ENCODE data around the gene EPSTI1.
"Not testable (repeated sequence)": the region's sequence is repeated elsewhere in the genome, so short reads cannot be mapped to it uniquely, and the experiment has no call there.

The EPSTI1 gene

DNA sequence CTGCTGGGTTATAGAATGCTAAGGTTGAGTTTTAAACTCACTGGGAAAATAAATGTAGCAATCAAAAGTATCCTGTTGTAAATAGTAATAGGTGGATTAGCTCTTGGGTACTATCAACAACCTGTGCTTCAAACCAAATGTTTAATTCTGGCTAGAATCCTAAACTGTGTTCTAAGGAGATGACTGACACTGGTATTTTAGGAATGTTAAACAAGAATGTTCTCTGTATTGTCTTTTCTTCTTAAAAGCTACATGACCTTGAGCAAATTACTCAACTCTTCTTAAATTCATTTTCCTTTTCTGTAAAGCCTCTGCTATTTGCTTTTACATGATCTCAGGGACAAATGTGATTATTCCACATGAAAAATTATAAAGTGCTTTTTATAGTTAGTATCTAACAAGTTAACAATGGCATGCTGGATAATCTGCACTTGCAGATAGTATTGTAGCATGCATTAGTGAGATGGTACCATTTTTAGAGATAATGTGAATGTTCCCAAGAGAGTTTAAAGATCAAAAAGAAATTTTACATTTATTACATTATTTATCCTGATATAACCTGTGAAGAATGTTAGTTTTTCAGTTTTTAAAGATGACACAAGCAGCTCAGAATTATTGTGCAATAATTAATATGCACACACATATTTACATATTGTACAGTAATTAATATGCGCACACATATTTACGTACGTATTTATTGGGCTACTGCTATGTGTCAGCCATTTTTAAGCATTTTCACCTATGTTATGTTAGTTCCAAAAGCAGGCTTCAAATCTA lies 13.6 kb upstream of the EPSTI1 start:
- no peak for DNase-seq

DNA sequence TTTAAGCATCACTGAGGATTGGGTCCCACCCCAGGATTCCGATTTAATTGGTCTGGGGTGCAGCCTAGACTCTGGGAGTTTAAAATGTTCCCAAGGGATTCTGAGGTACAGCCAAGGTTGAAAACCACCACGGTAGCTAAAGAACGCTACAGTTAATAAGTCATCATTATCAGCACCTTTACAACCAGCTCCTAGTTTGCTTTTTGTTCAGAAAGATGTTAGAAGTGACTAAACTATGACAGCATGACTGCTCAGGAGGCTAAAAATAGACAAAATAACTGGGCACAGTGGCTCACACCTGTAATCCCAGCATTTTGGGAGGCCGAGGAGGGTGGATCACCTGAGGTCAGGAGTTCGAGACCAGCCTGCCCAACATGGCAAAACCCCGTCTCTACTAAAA lies 11.7 kb upstream of the EPSTI1 start:
- no peak for DNase-seq

DNA sequence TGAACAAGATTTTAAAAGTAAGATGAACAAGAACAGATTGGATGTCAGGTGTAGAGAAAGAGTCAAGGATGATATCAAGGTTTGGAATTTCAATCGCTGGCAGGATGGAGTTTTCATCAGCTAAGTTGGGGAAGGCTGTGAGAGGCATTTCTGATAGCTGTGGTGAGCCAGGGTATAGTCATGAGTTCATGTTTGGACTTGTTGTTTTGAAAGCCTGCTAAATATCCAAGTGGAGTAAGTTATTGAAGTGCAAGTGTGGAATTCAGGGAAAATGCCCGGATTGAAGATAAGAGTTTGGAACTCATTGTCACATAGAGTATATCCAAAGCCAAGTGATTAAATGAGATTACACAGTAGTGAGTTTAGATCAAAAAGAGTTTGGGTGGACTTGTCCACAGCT lies 11.0 kb upstream of the EPSTI1 start:
- DNase-seq = no peak

DNA sequence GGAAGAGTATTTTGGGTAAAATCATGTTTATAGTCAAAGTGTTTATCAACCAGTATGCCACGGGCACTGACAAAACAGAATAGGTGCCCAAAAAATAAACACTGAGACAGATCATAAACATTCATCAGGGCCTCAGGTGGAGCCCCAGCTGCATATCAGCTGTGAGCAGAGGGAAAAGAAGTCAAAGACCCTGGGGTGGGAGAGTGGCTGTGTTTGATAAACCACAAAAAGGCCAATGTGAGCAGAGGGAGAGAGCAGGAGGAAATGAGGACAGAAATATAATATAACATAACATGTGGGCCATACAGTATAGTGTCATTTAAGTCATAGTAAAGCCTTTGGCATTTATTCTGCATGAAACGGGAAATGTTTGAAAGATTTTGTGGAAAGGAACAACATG lies 10.0 kb upstream of the EPSTI1 start:
- no peak for DNase-seq

DNA sequence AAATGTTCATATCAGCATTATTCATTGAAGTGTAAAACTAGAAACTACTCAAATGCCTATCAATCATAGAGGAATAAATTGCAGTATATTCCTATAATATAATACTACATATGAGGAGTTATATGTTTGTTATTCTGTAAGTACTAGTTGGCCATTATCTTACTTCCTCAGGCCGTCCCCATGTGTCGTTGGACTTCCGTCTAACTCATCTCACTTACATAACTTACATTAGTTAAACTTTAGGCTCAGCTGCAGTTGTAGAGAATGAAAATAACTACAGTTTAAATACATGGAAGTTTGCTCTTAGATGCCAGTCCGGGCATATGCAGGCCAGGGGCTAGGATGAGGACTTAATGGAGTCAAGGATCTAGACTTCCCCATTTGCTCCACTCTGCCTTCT lies 8.6 kb upstream of the EPSTI1 start:
- DNase-seq = no peak

DNA sequence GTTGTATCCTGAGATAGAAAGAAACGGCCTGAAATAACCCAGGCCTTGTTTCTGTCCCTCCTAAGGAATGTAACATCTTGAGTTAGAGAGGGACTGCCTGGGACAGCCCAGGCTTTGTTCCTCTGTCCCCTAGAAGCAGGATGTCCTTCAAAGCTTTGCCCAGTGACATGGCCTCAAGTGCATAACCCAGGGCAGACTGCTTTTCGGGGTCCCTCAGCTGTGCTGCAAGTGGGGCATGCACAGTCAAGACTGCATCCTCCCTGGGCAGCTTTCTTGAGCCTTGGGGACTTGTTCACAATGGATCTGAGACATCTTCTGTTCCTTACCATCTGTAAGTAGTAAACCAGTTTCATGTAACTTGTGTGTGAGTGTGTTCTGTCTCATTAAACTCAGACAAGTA lies 7.5 kb upstream of the EPSTI1 start:
- DNase-seq = no peak

DNA sequence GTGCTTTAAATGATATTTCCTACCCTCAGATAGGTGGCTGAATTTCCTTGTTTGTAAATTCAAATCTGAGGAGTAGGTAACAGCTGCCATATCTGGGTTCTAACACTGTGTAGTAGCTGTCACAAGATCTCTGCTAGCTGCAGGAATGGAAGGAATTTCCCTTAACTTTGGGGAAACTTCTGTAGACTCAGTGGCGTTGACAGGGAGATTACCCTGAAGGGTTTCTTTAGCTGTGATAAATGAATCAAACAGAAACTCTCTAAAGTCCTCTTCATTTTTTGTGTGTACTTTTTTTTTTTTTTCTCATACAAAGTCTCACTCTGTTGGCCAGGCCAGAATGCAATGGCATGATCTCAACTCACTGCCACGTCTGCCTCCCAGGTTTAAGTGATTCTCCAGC lies 5.3 kb upstream of the EPSTI1 start:
- no peak for DNase-seq

DNA sequence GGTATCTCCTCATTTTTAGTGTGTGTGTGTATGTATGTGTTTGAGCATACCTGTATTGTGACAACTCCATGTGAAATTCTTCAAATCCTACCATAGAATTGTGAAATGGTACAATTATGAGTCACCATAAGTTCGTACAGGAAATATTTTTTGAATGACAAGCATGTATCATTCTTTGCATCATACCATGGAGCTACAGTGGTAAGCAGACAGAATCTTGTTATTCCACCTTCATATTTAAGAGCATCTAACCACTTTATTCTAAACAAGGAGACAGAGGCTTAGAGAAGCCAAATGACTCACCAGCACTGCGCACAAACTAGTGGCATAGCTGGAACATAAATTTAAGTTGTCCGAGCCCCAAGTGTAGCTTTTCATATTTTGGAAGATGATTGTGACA lies 4.5 kb upstream of the EPSTI1 start:
- DNase-seq = no peak

DNA sequence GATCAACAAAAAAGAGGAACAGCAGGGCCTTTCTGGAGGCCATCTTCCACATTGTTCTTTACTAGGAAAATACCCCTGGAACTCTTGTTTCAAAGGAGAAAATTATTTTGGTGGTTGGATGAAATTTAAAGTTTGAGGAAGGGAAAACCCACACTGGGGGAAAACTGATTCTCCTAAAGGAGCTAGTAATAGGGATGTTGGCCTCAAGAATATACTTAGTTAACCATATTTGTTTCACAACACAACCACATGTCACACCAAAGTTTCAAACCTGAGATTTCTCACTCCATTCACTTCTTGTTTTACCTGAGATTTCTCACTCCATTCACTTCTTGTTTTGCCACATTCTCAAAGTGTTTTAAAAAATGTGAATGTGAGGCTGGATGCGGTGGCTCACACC lies 2.8 kb upstream of the EPSTI1 start:
- DNase-seq = no peak

DNA sequence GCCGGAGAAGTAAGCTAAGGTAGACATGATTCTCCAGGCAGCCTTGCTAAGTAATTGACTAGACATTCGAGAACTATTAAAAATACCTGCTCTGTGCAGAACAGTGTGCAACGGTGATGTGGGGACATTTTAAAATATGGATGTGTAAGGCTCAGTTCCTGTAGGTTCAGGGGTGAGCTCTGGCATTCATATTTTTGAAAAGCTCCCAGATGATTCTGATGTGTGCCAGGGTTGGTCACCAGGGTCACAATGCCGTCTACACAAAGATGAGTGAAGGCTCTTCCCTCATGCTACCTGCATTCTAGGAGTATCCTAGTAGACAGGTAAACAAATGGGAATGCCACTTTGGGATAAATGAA lies 702 bp upstream of the EPSTI1 start:
- DNase-seq = no peak

DNA sequence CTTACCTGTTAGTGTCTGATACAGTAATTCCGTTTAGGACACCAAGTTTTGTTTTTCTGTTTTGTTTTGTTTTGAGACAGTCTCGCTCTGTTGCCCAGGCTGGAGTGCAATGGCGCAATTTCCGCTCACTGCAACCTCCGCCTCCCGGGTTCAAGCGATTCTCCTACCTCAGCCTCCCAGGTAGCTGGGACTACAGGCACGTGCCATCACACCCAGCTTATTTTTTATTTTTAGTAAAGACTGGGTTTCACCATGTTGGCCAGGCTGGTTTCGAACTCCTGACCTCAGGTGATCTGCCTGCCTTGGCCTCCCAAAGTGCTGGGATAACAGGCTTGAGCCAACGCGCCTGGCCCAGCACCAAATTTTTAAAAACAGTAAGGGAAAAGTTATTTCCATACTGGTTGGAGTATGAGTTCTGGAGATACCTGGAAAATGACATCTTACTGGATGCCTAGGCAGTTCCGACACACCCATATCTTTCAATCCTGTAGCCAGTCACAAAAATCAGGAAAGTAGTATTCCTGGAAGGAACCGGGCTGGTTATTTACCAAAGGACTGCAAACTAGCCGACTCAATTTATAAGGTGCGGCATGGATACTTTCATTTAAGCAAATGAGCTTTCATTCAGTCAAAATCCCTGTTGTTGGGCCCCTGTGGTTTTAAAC lies 676 bp downstream of the EPSTI1 start:
- not testable (repeated sequence) for DNase-seq

DNA sequence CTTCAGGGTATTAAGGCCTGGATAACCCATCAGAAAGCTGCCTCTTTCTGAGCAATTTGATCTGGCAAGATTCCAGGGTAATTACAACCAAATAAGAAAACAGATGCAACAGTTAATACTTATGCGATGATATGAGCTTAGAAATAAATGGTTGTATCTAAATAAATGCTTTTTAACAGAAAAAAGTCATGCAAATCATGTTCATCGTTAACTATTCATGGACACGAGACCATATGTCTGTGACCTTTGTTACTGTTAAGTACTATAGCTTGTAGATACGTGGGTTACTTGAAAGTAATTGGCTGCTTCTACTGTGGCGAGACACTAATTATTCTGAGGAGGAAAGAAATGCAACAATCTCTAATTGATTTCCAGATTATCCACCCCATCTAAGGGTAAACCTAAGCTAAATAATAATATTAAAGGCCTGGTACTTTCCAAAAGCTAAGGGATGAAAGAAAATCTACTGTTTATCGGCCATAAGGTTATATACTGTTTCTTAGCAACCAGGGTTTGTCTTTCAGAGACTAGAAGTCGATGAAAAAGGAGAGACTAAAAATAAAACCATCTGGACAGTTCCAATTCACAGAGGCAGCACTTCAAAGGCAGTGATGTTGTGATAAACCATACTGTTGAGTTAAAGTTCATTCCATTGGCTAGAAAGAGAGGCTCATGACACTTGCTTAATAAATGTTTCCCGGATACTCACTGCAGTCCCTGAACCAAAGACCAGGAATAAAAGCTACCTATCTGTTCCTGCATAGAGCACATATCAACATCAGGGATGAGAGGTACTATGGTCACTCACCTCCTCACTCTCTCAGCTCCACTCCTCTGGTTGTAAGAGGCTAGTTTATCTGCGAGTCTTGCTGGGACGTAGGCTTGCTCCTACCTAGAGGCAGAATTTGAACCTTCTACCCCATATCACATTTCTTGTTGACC lies 1.5 kb downstream of the EPSTI1 start:
- no peak for DNase-seq

DNA sequence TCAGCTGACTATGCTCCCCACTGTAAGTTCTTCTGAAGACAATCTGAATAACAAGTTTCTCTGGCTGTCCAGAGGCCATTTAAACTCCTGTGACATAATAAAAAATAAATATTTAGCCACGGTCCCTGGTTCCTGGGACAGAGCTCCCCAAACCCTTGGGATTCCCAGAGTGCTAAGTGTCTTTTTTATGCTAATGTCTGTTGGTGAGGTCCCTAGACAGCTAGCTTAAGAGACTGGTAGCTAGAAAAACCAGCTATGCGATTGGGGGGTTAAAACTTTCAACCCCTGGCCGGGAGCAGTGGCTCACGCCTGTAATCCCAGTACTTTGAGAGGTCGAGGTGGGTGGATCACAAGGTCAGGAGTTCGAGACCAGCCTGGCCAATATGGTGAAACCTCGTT lies 5.9 kb downstream of the EPSTI1 start:
- no peak for DNase-seq

DNA sequence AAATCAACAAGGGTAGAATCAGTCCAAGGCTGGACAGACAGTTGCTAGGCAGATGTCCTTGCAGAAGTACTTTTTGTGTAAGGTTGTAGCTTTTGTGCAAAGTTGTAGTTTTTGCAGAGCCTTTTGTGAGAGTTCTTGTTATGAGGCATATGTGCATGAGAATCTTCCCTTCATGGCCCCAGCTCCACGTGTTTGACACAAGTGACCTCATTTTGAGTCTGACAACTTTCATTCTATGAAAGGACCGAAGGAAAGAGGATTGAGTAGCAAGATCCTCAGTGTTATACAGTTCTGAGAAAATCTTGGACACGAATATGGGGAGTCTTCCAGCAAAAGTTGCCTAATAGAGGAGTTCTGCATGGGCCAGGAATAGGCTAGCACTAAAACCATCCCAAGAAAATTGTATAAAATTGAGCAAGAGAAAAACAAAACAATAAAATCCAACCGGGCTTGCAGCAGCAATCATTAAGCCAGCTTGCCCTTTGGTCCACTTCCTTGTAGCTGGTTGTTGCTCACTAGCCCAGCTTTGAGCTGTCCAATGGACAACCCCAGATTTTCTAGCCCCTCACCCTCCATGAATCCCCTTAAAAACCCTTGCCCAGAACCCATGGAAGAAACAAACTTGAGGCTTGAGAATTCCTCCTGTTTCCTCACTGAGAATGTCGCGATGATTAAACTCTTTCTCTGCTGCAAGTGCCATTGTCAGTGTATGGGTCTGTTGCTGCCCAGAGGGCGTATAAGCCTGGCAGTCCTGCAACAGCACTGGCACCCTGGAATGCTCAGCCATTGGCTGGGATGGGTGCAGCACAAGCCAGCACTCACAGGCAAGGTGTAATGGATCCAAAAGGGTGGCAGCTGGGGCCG lies 6.5 kb downstream of the EPSTI1 start:
- DNase-seq = no peak

DNA sequence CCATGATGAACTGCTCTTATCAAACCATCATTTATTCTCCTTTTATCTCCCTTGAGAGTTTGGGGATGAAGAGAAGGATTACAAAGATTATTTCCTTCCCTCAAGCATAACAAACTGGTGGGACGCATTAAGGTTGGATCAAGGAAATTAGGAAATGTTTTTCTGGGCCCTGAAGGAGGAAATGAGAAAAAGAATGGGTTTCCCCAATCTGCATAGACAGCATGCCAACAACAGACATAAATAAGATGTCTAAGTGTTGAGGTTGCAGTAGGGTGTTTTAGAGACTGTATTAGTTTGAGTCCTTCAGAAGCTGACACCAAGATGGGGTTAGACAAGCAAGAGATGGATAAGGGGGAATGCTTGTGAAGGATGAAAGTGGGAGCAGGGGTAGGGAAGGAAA lies 7.3 kb downstream of the EPSTI1 start:
- no peak for DNase-seq

DNA sequence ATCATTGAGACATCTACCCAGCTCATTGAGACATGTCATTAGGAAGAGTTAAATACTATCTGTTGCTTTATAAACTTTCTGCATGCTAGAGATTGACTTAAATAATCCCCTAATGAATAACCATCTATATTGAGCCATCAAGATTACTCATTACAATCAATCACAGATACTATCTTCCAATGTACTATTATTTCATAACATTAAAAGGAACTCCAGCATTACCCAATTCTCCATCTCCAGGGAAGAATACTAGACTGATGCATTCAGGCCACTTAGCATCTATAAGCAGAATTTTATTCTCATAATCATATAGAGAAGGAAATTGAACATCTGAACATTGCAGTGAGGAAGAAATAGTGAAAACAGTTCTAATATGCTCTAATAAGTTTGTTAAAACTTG lies 8.0 kb downstream of the EPSTI1 start:
- no peak for DNase-seq

DNA sequence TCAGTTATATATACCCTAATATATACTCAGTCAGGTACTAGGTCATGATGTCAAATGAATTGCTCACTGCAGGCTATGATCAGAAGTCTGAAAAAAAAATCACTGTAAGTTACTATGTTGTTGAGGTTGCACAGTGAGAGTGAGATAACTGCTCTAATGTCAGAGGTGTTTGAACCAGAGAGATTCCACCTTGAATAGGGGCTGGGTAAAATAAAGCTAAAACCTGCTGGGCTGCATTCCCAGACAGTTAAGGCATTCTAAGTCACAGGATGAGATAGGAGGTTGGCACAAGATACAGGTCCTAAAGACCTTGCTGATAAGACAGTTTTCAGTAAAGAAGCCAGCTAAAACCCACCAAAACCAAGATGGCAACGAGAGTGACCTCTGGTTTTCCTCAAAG lies 10.2 kb downstream of the EPSTI1 start:
- DNase-seq = no peak

DNA sequence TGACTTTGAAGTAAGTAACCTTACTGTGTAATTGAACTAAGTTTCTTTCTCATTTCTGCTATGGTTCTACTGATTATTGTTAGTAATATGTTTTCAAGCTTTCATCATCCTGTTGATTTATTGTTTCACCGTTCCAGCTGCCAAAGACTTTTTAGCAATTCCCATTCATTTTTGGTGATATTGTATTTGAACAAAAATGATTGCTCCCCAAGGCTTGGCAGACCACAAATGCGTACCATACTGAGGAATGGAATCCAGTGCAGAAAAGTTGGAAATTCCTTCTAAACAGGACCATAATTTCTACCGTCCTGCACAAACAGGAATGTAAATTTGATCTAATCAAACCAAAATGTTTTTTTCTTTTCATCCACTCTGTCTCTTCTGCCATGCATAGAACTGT lies 10.7 kb downstream of the EPSTI1 start:
- DNase-seq = no peak

DNA sequence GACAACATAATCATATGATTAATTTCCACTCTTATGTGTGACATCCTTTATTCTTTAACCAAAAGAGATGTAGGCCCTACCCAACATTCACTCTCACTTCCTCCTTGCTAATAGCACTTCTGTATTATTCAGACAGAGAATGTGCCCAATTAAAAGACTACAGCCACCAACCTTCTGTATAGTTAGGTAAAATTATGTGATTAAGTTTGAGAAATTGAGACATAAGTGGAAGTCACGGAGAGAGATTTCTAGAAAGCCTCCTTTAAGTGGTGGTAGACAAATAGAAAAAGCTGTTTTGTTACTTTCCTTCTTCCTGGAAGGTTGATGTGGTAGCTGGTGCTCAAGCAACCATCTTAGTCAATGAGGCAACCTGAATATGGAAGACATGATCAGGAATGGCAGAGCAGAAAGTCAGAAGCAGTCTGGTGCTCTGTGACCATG lies 14.8 kb downstream of the EPSTI1 start:
- DNase-seq = no peak

DNA sequence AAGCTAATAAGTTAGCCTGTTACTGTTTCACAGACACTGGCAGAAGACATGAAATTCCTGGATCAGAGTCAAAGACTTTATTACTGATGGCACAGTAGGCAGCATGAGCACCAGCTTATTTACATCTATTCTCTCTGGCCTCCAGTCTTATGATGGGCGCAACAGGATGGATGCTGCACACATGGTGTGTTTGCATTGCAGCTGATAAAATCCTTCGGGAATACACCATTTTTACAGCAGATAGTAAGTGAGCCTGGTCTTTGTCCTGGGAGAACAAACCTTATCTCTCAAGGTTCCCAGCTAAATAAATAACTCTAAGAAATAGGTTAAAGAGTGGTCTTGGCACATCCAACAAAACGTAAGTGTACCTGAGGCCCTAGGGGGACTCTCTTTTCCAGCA lies 16.0 kb downstream of the EPSTI1 start:
- DNase-seq = no peak

DNA sequence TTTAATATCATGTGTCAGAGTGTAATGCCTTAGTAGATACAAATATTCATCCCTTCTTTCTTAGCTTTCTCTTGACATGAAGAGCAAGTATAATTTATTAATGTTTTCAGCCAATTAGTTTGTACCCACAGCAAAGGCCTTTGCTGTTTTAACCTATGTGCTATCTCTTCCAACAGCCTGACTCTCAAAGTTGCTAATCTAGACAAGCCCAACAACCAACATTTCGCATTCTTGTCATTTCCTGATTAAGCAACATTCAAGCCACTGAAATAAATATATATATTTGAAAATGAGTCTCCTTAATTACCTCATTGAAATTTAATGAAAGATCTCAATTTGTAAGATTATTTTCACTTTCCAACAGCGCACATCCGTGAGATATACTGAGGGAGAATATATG lies 18.5 kb downstream of the EPSTI1 start:
- no peak for DNase-seq

DNA sequence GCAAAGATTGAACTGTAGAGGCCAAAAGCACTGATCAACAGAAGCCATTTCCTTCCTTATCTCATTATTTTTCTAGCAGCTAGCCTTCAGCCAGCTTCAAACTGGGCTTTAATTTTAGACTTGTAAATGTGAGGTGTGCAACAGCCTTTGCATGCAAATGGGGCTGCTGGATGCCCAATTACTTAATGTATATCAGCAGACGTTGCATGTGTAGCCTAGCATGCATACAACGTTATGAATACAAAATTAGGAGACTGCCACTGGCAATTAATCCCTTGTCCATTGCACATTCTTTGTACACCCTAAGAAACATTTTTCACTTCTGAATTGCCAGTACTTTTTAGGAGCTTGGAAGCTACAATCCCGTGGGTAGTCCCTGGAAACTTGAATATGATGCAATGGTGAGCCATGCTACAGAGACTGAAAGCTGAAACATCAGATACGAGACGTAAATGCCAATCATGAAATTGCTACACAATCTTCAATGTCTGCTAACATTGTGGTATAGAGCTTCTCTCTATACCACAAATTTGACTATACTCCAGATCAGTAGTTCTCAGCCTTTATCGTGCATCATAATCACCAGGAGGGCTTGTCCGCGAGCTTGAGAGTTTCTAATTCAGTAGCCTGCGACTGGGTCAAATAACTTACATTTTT lies 20.2 kb downstream of the EPSTI1 start:
- DNase-seq = no peak
